DOHH2 (cell line): ENCODE data around the gene PPP2R2B.

Experiments
- H3F3A ChIP-seq: fragments of 200-600 bp; sonication (generic), shearing (Covaris generic); 2 replicates; pipeline ENCODE4 v1.6.0; 2016; ENCODE audit warnings: antibody characterized with exemption, mild to moderate bottlenecking; ENCODE audit not compliant: control insufficient read depth, insufficient read depth
- H3K27ac ChIP-seq: fragments of 200-600 bp; sonication (generic); 2 replicates; pipeline ENCODE4 v1.5.1; 2014; ENCODE audit warnings: low read depth, mild to moderate bottlenecking, low read length, moderate library complexity
- H3K27me3 ChIP-seq: fragments of 200-600 bp; sonication (generic); 2 replicates; pipeline ENCODE4 v1.6.1; 2014; ENCODE audit warnings: mild to moderate bottlenecking, low read length, mixed read lengths; ENCODE audit not compliant: control insufficient read depth
- H3K36me3 ChIP-seq: fragments of 200-600 bp; sonication (generic); 2 replicates; pipeline ENCODE4 v1.6.1; 2014; ENCODE audit warnings: mild to moderate bottlenecking, low read length, moderate library complexity, mixed read lengths; ENCODE audit not compliant: control insufficient read depth
- H3K4me1 ChIP-seq: fragments of 200-600 bp; sonication (generic); 2 replicates; pipeline ENCODE4 v1.6.1; 2014; ENCODE audit warnings: mild to moderate bottlenecking, low read length, mixed read lengths; ENCODE audit not compliant: control insufficient read depth
- H3K4me2 ChIP-seq: fragments of 200-600 bp; sonication (generic); 2 replicates; pipeline ENCODE4 v1.6.0; 2014; ENCODE audit warnings: mild to moderate bottlenecking, low read length, moderate library complexity
- H3K4me3 ChIP-seq: fragments of 200-600 bp; sonication (generic); 2 replicates; pipeline ENCODE4 v1.5.1; 2014; ENCODE audit warnings: mild to moderate bottlenecking, low read length, mixed read lengths
- H3K79me2 ChIP-seq: fragments of 200-600 bp; sonication (generic); 2 replicates; pipeline ENCODE4 v1.6.1; 2014; ENCODE audit warnings: mild to moderate bottlenecking, low read length, mixed read lengths; ENCODE audit not compliant: control insufficient read depth
- H3K9me2 ChIP-seq: fragments of 200-600 bp; sonication (generic); replicated peaks from 2 replicates; pipeline ENCODE4 v1.6.1; 2014; ENCODE audit warnings: mild to moderate bottlenecking, low read length, mixed read lengths; ENCODE audit not compliant: control insufficient read depth
- H3K9me3 ChIP-seq: fragments of 200-600 bp; sonication (generic); 2 replicates; pipeline ENCODE4 v1.6.1; 2014; ENCODE audit warnings: antibody characterized with exemption, low read length, mixed read lengths; ENCODE audit not compliant: control insufficient read depth, insufficient read depth
- H4K20me1 ChIP-seq: fragments of 200-600 bp; sonication (generic); 2 replicates; pipeline ENCODE4 v1.6.0; 2014; ENCODE audit warnings: low read depth, mild to moderate bottlenecking, antibody characterized with exemption, low read length, moderate library complexity; ENCODE audit not compliant: control insufficient read depth, insufficient read depth
- EZH2phosphoT487 ChIP-seq: fragments of 200-600 bp; sonication (generic); IDR thresholded peaks from 2 replicates; pipeline ENCODE4 v1.6.1; 2017; ENCODE audit warnings: borderline replicate concordance, mild to moderate bottlenecking, antibody characterized with exemption, low read length, moderate library complexity, mixed read lengths
- TF ChIP-seq, protein P1 (sequence below): fragments of 200-600 bp; sonication (generic); IDR thresholded peaks from one replicate; pipeline ENCODE4 v1.5.1; 2014; ENCODE audit warnings: antibody characterized with exemption, mild to moderate bottlenecking, low read depth, low read length; ENCODE audit not compliant: poor library complexity, severe bottlenecking

The PPP2R2B gene

DNA sequence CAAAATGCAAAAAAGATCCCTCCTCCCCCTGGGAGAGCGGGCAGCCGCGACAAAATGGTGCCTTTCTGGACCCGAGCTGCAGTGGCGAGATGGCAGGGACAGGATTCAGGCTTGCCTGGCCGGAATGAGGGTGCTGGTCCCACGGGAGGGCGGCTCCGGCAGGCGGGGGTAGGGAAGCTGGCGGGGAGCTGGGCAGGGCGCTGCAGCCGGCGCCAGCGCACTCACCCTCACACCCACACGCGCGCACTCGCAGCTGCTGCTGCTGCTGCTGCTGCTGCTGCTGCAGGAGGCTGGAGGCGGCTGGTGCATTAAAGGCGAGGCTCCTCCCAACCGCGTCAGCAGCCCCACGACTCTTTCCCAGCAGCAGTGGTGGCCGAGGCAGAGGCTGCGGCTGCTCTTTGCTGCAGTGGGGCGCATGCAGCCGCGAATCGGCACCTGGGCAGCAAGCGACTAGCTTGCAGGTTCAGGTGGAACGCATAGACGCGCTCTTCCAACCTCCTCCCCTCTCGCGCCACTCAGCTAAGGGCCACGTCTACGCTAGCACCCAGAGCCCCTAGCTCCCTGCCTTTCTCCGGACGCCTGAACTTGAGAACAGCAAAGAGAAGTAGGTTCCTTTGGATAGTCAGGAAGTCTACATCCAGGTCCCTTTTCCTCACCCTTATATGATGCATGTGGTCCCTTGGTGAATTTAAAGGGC lies at the start of gene PPP2R2B:
Gene PPP2R2B (minus strand): TSS at position 282 of the 697 bp plus-strand sequence.
- peaks cover 21% of the 10 kb centered on the region for H3K27me3 ChIP-seq
- H3K27ac ChIP-seq = no peak within 1 kb of the TSS
- no peaks in the 10 kb centered on the region for H3K4me1 ChIP-seq
- H3K4me2 ChIP-seq = no peak within 1 kb of the TSS
- H3K9me2 ChIP-seq = no peaks in the 10 kb centered on the region
- H3K79me2 ChIP-seq = no peaks in the 10 kb centered on the region
- no peaks in the 10 kb centered on the region for H3F3A ChIP-seq
- no peaks in the 10 kb centered on the region for H3K36me3 ChIP-seq
- H3K9me3 ChIP-seq = no peaks in the 10 kb centered on the region
- H4K20me1 ChIP-seq = no peaks in the 10 kb centered on the region
- TF ChIP-seq, protein P1, sequence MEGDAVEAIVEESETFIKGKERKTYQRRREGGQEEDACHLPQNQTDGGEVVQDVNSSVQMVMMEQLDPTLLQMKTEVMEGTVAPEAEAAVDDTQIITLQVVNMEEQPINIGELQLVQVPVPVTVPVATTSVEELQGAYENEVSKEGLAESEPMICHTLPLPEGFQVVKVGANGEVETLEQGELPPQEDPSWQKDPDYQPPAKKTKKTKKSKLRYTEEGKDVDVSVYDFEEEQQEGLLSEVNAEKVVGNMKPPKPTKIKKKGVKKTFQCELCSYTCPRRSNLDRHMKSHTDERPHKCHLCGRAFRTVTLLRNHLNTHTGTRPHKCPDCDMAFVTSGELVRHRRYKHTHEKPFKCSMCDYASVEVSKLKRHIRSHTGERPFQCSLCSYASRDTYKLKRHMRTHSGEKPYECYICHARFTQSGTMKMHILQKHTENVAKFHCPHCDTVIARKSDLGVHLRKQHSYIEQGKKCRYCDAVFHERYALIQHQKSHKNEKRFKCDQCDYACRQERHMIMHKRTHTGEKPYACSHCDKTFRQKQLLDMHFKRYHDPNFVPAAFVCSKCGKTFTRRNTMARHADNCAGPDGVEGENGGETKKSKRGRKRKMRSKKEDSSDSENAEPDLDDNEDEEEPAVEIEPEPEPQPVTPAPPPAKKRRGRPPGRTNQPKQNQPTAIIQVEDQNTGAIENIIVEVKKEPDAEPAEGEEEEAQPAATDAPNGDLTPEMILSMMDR = no peak
- TF ChIP-seq EZH2phosphoT487 = no peak
- H3K4me3 ChIP-seq = no peak within 1 kb of the TSS

DNA sequence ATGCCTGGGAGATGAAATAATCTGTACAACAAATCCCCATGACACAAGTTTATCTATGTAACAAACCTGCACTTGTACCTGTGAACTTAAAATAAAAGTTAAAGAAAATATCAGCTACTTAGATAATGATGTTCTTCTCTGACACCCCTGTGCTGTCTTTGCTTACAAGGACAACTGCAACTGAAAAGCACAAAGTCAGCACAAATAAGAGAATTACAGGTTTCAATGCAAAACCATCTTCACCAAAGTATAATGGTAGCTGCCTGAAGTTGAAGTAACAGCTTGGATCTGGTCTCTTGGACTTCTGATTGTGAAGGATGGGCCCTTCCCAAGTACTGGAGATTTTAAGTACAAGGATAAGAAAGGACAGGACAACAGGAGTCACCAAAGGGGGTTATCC lies 45.6 kb upstream of the PPP2R2B start:
- Histone ChIP-seq H3K9me2 (no peaks in the 10 kb centered on the region), H3K9me3 (no peaks in the 10 kb centered on the region), H3K27ac (no peak overlapping the region), H3K4me2 (no peak overlapping the region), H3K27me3 (no peaks in the 10 kb centered on the region), H3F3A (no peaks in the 10 kb centered on the region), H4K20me1 (no peaks in the 10 kb centered on the region), H3K36me3 (no peaks in the 10 kb centered on the region), H3K79me2 (no peaks in the 10 kb centered on the region), H3K4me3 (no peak overlapping the region), H3K4me1 (no peaks in the 10 kb centered on the region)
- TF ChIP-seq, protein P1 = no peak
- no peak for TF ChIP-seq EZH2phosphoT487

DNA sequence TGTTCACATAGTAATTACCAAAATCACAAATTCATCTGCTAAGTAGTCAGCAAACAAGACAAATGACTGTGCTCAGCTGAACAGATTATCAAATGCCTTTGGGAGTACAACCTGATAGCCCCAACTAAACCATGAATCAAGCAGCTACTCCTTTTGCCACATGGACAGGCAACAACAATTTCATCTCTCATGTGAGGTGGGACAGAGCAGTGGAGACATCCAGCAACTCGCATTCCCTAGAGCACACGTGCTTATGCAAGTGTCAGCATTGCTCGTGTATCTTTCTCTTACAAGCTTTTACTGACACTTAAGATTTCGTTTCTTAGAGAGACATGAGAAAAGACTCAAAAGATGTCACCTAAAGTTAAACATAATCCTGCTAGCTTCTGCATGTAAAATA lies 42.7 kb upstream of the PPP2R2B start:
- H3K4me1 ChIP-seq = no peaks in the 10 kb centered on the region
- H3K9me3 ChIP-seq = no peaks in the 10 kb centered on the region
- no peaks in the 10 kb centered on the region for H3K36me3 ChIP-seq
- no peaks in the 10 kb centered on the region for H3K27me3 ChIP-seq
- no peaks in the 10 kb centered on the region for H3K9me2 ChIP-seq
- no peaks in the 10 kb centered on the region for H3K79me2 ChIP-seq
- H4K20me1 ChIP-seq = no peaks in the 10 kb centered on the region
- H3K4me2 ChIP-seq = no peak overlapping the region
- H3K4me3 ChIP-seq = no peak overlapping the region
- no peak overlapping the region for H3K27ac ChIP-seq
- H3F3A ChIP-seq = no peaks in the 10 kb centered on the region
- TF ChIP-seq, protein P1 = no peak
